HG03469 (cell line): ENCODE results near the gene GFOD1.
A peak's percentile ranks its signal among the peaks of the same experiment; 100 is the strongest.

Experiments used
- ATAC-seq: cut with Tn5 transposase; IDR thresholded peaks from one replicate; pipeline ENCODE4 v1.9.1; 2021; ENCODE audit warnings: mild to moderate bottlenecking, moderate library complexity, moderate number of reproducible peaks; ENCODE audit not compliant: unreplicated experiment

GFOD1 gene

DNA sequence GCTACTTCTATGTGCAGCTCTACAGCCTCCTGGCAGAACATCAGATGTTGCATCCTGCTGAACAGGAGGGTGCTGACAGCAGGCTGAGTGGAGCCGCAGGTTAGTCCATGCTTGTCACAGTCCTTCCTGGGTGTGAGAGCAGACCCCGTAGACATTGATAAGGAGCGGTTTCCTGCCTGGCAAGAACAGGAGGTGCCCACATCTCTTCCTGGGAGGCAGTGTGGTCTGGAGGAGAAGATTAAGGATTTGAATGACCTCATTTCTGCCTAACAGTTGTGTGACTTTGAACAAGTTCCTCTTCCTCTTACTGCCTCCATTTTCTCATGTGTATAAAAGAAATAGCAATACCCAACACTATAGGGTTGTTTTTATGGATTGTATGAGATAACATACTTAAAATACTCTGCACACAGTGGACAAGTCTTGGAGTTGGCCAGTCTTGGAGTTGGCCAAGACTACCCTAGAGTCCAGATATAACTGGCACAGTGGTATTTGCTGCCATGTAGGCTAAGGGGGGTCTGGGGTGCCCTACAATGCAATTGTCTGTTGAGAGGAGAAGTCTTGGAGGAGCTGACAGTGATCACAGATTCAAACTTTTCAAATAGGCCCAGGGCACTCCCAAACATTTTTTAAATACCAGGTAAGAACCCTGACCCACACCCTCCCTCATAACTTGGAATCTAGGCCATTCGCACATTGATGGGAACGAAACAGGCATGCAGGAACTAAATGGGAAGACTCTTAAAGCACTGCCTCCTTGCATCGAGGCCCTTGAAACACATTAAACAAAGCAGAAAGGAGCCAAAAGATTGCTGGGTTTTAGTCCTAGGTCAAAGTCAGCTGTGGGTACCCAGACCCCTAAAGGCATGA is 126.5 kb downstream of the GFOD1 start:
- no peak for ATAC-seq

DNA sequence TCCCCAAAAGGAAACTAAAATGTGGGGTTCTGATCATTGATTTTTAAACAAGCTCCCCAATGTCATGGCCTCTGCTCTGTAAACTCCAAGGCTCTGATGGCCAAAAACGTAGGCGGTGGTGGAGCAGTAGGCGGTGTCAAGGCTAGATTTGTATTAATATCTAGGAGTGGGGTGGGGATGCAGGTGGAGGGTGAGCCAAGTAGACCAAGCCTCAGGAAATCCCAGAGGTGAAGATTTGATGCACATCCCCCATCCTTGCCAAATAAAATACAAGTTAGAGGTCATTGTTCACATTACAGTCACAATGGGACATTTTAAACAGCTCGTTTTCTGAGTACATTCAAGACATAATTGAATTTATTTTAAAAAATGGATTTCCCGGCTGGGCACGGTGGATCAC is 128.1 kb downstream of the GFOD1 start:
- ATAC-seq = no peak

DNA sequence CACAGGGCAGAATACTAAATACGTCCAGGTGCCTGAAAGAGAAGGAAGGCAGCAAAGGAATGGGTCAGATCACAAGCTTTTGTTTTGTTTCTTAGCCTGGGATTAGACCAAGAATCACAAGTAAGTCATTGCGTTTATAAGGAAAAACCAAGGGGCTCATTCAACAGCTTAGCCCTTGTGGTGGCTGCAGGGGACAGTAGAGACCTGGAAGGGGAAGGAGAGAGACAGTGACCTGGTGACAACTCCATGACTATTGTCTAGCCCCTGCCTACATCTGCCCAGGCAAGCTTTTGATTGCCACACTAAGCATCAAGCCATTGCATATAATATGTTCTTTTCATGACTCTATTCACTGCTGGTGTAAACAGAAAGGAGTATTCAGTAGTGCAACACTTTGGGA is 128.9 kb downstream of the GFOD1 start:
- no peak for ATAC-seq

DNA sequence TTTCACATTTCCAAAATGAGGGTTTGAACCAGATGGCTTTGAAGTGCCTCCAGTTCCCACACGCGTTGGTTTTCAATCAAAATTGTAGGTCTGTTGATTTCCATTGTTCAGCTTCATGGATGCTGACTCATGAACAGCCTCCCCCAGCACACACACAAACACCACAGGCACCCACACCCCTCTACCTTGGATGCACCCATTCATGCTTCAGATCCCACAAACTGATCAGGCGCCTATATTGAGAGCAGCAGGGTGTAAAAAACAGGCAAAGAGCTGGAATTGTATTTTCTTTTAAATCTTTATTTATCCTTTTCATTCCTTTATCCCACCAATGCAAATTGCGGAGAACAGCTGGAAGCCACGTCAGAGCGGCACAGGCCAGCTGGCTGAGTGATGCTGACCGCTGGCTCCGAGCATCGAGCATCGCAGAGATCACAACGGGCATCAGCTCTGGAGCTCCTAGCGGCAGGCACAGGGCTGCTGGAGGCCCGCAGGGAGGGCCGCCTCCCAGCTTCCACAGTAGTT is 129.8 kb downstream of the GFOD1 start:
- ATAC-seq = no peak

DNA sequence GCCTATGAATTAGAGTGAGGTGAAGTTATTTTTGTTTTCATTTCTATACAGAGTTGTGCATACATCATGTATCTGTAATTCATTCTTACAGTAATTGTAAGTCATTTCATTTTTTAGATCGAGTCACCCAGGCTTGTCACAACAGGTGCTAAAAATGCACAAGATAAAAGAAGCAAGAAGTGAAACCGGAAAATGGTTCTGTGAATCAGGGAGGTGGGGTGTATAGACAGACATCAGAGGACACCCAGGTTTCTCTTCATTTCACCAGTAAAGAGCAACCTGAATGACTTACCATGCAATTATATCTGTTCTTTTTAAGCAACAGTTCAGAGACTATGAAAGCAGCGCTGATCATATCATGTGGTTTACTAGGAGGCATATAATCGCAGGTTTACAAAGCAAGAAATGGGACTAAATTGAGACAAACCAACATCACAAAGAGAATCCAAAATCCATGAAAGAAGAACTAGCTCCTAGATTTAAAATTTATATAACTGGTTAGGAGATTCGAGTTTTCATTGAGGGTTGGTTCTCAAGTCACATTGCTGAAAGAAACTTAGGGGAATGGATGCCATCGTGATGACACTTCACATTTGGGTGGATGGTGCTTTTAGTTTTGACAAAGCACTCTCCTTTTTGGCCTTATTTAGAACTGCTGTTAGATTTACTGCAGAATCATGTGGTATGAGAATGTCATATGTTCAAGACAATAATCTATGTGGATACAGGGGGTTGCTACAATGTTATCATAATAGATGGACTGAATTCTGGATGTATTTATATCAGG is 131.2 kb downstream of the GFOD1 start:
- peak; percentile 71 for ATAC-seq

DNA sequence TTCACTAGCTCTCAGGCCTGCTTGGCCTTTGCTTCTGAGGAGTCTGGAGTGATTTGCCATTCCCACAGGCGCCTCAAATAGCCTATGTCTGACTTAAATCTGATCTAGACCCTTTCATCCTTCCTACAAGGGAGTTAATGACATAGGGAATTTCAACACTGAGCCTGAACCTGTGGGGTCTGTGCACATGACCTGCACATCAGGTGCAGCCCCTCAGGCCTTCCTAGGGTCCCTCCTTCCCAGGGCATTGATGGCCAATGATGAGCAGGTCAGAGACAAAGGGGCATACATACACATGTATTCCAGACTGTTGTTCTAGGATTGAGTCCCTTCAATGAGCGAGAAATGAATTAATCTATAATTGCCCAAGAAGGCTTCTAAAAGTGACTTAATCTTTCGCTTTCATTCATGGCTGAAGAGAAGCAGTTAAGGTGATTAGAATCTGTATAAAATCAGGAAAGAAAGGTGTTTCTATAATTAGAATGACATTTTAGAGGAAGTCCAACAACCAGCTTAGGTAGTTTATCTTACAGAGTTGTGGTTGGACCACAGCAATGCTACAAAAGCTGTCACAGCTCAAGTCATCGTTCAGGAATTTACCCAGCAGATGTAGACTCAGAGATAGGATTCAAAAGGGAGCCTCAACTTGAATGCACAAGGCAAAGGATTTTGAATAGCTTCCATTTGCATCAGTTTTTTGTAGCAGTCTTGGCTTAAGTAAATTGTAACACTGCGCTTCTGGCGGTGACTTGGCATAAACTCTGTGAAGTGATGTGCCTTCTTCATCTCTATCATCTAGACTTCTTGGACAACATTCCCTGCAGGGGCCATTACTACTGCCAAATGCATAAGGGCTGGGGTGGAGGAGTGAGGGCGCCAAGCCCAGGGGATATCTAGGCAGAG is 132.1 kb downstream of the GFOD1 start:
- ATAC-seq = no peak

DNA sequence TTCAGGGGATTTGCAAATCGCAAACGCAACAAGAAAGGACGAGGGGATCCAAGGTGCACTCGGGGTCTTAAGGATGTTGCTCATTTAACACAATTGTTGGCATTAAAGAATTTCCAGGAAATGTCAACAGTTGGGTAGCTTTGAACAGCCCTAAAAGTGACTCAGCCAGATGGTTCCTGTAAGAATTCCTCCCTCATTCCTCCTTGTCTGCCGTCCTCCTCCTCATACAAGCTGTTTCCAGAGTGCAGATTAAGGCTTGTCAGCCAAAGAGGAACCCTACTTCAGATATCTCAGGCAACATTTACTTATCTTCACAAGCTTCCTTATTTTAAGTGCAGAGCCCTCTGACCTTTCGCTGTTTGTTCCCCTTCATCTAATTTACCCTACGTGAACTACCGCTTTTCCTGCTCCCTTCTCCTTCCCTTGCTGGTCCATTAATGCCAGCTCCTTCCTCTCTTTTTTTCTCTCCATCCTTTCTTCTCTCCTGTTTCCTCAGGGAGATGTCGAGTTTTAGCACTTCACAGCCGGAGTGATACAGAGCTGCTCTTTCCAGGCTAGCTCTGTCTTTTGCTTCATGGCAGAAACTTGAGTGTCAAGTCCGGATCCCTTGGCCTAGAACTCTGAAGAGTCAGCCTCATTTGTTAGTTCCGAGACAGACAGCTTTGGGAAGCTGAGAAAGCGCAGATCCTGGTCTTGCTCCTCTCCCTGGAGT is 132.9 kb downstream of the GFOD1 start:
- no peak for ATAC-seq

DNA sequence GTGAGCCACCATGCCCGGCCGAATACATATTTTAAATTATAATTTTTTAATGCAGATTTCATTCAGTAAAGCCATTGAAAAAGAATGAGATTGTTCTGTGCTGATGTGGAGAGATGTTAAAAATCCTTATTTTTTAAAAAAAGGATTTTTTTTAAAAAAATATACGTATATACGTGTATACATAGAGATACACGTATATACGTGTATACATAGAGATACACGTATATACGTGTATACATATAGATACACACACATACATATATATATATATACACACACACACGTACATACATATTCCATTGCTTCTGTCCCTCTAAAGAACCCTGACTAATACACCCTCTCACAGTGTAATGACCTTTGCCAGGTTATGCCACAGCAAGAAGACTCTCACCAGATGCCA is 135.2 kb downstream of the GFOD1 start:
- ATAC-seq = no peak

DNA sequence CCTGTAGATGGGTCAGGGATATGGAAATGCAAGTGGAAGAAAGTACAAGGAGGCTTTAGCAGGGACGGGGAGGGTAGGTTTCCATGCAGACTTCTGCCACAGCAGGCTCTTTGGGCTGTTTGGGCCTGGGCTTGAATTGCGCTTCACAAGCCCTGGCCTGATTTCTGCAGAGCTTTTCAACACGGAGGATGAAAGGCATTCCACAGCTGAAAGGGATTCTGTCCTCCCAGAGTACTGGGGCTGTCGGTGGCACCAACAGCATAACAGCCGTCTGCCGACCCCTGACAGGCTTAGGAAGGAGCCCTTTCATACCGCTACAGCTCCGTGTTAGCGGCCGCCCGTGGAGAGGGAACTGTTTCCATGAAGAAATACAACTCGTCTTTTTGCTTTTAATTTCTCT is 136.1 kb downstream of the GFOD1 start:
- ATAC-seq = no peak

DNA sequence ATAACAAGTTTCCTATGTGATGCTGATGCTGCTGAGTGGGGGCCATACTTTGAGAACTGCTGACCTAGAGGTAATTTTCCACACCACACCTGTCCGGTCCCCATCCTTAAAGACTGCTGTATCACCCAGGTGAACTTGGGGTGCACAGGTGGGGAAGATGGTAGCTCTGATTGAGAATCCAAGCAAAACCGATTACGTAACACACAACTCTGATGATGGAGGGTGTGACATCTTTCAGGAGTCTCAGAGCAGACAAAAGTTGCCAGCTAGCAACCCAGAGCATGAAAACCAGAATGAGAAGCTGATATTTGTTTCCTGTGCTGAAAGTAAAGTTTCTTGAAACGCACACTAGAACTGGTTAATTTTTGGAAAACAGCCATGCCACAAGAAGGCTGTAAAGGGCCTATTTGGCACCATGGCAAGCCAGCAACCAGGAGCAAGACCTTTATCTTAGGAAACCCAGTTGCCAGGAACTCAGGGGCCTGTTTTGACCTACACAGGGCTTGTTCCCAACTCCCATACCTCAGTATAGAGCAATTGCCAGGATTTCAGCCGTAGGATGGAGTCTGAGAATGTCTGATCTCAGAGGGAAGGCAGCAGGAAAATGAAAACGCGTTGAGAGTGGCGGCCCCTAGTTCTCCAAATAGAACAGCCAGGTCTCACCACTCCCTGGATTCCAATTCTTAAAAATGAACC is 137.4 kb downstream of the GFOD1 start:
- no peak for ATAC-seq

DNA sequence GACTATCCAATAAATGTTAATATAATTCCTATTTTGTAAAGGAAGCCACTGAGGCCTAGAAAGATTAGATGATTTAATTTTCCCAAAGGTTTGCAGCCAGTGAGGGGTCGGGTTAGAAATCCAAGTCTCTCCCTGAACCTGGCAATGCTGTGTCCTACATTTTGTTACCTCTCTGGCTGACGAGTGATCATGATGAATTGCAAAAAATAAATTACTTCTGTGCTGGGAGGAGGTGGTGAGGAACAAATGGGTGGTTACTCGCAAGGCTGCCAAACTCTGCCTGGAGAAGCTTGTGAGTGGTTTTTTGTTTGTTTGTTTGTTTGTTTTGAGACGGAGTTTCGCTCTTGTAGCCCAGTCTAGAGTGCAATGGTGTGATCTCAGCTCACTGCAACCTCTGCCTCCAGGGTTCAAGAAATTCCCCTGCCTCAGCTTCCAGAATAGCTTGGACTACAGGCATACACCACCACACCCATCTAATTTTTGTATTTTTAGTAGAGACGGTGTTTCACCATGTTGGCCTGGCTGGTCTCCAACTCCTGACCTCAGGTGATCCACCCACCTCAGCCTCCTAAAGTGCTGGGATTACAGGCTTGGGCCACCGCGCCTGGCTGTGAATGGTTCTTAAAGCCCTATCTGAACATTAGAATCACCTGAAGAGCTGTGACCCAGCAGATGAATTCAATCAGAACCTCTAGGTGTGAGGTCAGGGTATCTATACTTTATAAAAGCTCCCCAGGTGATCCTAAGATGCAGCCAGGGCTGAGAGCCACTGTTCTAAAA is 138.9 kb downstream of the GFOD1 start:
- no peak for ATAC-seq

DNA sequence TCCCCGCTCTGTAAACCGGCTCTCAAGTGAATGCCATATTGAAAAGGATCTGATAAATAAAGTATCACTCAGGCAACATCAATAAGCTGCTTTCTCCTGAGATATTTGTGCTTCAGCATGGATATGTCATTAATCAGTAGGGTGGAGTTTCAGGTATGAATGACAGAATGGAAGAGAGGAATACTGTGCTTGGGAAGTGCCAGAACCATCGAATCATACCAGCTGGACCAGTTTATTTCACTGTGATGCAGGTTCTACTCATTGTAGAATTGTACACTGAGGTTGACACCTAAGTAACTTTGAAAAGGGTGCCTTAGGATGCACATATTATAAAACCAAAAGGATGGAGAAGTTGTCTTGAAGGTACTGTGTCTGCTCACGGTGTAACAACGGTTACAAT is 141.2 kb downstream of the GFOD1 start:
- ATAC-seq = no peak

DNA sequence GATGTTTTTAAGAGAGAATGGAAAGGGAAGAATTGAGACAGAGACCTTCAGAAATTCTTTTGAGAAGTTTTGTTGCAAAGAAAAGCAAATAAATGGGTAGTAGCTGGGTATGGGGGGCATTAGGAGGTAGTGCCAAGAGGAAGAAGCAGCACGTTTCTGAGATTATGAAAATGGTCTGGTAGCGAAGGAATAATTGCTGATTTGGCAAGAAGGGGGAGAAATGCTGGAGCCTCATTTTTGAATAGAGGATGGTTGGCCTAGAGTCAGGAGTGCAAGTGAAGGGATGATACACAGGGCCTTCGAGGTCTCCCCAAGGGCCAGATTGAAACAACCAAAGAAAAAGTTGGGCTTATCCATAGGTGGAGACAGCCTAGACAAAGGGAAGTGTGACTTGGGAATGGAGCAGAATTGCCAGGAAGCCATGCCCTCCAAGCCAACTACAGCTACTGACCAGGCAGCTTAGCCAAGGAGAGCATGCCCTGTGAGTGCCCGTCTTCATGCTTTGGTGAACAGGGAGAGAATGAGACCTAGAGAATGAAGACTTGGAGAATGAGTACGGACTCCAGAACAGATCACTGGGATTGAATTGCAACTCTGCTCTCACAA is 144.9 kb downstream of the GFOD1 start:
- no peak for ATAC-seq

DNA sequence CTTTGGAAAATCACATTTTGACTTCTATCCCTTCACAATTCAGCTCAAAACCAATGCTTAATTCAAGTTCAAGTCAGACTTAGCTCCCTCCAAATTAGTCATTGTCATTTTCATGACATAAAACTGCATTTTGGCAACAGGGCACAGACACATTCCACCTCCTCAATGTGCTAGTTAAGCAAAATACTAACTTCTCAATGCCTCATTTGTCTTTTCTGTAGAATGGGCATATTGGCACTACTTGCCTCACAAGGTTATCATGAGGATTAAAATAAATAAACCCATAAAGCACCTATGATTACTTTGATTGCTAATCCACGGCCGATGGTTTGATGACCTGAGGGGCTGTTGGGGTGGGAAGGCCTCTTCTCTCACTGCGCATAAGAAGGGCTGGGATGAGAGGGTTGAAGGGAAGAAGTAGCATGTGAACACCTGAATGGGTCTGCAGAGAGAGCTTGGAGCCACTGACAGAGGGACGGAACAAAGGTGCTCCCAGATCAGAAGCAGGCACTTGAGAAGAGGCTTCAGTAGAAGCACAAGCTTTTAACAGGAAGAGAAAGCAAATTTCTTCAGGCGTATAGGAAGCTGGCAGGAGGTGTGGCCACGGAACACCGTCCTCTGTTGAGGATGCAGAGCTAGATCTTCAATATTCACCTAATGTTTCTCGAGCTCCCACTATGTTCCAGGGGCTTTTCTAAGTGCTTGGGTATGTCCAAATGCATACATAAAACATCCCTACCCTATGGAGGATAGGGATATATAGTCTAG is 147.4 kb downstream of the GFOD1 start:
- ATAC-seq = no peak

DNA sequence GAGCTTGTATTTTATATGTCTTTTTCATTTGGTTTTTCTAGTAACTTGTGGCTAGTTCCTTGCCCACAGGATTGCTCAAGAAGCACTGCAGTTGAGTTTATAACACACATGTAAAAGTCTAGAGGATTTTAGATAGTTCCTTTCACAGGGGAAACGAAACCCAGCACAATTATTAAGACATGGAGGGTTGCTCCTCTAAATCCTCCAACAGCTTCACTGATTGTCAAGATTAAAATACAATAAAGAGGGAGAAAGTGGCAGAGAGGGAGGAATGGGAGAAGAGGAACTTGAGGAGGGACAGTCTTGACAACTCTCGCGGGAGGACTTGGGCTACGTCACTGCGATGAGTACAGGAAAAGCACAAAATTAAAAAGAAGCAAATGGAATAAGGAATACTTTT is 149.4 kb downstream of the GFOD1 start:
- no peak for ATAC-seq

DNA sequence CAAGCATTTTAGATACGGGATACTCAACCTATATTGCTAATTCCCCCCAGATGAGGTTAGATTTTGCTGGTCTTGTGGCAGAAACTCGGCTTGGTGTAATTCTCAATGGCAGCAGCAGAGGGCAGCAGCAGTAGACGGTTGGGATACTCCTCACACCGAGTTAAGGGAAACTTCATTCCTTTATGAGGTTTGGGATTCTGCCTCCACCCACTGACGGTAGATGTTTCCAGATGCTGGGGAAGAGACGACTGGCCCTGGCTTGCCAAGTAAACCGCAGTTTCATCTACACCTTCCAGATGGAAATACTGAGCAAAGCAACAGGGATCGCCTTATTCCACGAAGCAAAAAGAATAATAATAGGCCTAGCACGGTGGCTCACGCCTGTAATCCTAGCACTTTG is 150.8 kb downstream of the GFOD1 start:
- ATAC-seq = no peak

DNA sequence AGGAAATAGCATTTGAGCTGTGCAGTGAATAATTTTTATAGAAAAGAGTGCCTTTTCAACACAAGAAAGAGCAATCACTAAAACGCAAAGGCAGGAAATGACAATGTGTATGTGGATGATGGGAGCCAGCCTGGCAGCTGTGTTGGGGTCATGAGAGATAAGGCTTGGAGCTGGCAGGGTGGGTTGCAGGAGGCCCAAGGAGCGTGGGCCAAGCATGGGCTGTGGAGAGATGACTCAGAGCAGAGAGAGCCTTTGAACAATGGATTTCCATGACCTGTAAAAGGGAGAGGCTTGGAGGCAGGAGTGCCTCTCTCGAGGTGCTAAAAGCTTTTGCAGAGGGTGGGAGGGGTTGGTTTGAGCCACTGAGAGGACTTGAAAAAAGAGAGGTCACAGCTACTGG is 152.4 kb downstream of the GFOD1 start:
- no peak for ATAC-seq

DNA sequence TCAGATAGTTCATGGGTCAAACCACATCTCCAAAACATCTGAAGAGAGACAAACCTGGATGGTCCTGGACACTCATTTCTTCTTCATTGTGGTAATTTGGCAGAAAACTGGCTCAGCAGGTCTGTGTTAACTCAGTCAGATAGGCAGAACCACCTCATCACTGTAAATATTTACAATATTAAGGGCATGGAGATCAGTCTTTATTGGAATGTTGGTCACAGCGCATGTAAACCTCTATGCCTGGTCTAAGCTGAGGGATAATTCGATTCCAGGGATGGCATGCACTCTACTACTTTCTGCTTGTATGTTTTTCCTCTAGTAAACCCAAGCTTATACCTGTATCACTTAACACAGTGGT is 155.1 kb downstream of the GFOD1 start:
- ATAC-seq = no peak
